Astrocyte of the cerebellum (primary cell): ENCODE results near the gene RESF1.
"Not testable (repeated sequence)": the region's sequence is repeated elsewhere in the genome, so short reads cannot be mapped to it uniquely, and the experiment has no call there.

Experiments used
- DNase-seq: peaks from one replicate; pipeline ENCODE4 v3.0.0-alpha.2; 2011; ENCODE audit warnings: low read depth
- H3K4me3 ChIP-seq: 2 replicates; pipeline ENCODE4 v1.5.1; 2011; ENCODE audit warnings: mild to moderate bottlenecking, low read depth, low read length, moderate library complexity
- in situ Hi-C: cut with HindIII; loops from 2 replicates; pipeline ENCODE4 v1.10.0; 2017; ENCODE audit warnings: low sequenced_read_pairs
- TF ChIP-seq, protein P1 (sequence below): IDR thresholded peaks from 2 replicates; pipeline ENCODE4 v1.5.1; 2012; ENCODE audit warnings: low read length, low read depth, moderate library complexity, mild to moderate bottlenecking; ENCODE audit errors: missing control alignments

RESF1 gene

DNA sequence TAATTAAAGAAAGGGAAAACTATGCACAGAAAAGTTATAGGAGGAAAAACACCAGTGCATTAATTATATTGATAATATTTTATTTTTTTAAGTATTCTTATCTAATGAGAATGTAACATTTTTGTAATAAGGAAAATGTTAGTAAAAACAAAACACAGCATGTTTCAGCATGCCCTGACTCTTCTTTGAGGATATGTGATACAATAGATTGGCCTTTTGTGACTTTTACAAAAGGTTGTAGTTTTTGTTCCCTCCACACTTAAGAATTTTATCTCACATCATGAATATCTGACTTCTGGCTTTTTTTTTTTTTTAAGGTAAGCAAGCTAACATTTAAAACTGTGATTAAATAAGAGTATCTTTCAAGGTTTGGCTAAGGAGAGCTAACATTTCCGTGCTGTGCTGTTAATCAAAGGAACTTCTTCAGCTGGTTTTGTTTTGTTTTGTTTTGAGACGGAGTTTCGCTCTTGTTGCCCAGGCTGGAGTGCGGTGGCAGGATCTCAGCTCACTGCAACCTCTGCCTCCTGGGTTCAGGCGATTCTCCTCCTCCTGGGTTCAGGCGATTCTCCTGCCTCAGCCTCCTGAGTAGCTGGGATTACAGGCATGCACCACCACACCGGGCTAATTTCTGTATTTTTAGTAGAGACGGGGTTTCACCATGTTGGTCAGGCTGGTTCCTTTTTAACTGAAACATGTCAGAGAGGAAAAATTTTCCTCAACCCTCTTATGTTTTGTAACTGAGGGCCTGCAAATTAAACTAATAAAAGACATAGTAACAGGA lies 30.8 kb upstream of the RESF1 start:
- in situ Hi-C loops = no loop called here
- TF ChIP-seq, protein P1, sequence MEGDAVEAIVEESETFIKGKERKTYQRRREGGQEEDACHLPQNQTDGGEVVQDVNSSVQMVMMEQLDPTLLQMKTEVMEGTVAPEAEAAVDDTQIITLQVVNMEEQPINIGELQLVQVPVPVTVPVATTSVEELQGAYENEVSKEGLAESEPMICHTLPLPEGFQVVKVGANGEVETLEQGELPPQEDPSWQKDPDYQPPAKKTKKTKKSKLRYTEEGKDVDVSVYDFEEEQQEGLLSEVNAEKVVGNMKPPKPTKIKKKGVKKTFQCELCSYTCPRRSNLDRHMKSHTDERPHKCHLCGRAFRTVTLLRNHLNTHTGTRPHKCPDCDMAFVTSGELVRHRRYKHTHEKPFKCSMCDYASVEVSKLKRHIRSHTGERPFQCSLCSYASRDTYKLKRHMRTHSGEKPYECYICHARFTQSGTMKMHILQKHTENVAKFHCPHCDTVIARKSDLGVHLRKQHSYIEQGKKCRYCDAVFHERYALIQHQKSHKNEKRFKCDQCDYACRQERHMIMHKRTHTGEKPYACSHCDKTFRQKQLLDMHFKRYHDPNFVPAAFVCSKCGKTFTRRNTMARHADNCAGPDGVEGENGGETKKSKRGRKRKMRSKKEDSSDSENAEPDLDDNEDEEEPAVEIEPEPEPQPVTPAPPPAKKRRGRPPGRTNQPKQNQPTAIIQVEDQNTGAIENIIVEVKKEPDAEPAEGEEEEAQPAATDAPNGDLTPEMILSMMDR = no peak
- DNase-seq = no peak
- H3K4me3 ChIP-seq = no peak overlapping the region

DNA sequence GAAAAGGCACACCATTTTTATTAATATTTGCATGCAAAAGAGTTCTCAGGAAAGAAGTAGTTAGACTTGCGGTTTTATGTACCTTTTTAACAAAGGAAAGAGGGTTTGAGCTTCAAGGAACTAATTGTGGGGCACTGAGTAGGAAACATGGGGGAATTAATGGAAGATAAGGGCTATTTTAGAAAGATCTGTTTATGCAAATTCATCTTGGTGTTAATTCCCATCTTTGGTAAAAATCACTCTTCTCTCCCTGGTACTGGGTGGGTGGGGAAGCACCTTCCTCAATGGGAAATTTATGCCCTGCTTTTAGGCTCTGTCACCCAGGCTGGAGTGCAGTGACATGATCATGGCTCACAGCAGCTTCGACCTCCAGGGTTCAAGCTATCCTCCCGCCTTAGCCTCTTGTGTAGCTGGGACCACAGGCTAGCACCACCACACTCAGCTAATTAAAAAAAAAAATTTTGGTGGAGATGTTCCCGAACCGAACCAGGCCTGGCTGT lies 30.1 kb upstream of the RESF1 start:
- TF ChIP-seq, protein P1 = no peak
- no peak for DNase-seq
- H3K4me3 ChIP-seq = no peak overlapping the region
- in situ Hi-C loops = no loop called here

DNA sequence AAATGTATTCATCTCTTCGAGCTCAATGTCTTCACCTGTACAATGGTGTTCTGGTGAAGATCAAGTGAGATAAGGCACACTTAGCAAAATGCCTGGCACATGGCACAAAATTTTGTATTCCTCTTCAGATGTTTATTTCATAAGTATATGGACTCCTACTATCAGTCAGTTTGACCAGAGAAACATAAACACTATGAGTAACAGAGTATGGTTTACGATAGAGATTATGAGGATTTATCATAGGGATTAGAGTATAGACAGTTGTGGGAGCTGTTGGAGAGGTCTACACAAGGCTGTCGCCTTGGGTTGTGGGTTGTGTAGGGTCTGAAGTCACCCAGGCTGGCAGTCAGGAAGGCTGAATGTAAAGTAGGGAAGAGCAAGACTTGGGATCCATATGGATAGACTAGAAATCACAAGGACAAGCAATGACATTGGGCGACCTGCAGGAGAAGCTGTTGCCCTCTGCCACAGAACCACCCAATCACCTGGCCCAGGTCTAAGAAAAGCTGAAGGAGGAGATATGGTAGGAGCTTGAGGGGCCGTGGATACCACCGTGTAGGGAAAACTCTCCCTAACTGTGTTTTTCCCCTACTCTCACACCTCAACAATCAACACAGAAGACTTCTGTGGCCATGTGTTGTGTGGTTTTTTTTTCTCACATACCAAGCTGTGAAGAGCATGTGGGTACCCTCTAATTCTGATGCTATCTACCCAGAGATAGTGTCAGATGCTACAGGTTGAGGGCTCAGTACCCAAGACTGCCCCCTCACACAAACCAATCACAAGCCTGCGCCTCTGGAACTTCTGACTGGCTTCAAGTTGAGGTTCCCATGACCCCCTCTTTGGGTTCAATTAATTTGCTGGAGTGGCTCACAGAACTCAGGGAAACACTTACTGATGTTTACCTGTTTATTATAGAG lies 27.2 kb upstream of the RESF1 start:
- TF ChIP-seq, protein P1 = no peak
- no peak for DNase-seq
- H3K4me3 ChIP-seq = no peak overlapping the region
- in situ Hi-C loops = no loop called here

DNA sequence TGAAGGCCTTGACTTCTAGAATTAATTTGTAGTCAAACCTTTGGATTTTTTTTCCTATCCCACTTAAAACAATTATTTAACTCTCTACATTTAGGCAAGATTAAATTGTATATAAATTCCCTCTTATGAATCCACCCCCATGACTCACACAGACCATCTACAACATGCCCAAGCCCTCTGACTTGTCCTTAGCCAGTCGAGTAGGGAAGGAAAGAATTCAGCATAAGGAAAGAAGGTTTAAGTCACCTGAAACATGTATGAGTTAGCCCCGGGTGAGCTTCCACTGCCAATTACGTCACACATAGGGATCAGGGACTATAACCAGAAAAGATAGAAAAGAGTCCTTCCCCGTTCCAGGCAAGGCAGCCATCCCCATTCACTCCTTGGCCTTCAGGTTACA lies 14.9 kb upstream of the RESF1 start:
- no peak overlapping the region for H3K4me3 ChIP-seq
- in situ Hi-C loops = loop anchor here (10.0 kb wide), 1 partner anchor 49 kb away; no protein-coding TSS in a partner anchor
- DNase-seq = no peak
- TF ChIP-seq, protein P1 = no peak

DNA sequence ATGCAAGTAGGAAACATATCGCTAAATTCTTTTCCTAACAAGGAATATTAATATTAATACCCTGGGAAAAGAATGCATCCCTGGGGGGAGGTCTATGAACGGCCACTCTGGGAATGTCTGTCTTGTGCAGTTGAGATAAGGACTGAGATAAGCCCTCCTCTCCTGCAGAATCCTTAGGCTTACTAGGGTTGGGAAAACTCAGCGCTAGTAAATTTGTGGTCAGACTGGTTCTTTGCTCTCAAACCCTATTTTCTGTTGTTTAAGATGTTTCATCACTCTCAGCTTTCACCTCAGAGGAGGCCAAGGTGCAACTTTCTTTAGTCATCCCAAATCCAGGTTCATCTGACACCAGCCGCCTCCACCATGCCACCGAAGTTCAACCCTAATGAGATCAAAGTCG lies 11.2 kb upstream of the RESF1 start:
- in situ Hi-C loops = loop anchor here (10.0 kb wide), 1 partner anchor 53 kb away; no protein-coding TSS in a partner anchor
- TF ChIP-seq, protein P1 = no peak
- H3K4me3 ChIP-seq = no peak overlapping the region
- DNase-seq = no peak

DNA sequence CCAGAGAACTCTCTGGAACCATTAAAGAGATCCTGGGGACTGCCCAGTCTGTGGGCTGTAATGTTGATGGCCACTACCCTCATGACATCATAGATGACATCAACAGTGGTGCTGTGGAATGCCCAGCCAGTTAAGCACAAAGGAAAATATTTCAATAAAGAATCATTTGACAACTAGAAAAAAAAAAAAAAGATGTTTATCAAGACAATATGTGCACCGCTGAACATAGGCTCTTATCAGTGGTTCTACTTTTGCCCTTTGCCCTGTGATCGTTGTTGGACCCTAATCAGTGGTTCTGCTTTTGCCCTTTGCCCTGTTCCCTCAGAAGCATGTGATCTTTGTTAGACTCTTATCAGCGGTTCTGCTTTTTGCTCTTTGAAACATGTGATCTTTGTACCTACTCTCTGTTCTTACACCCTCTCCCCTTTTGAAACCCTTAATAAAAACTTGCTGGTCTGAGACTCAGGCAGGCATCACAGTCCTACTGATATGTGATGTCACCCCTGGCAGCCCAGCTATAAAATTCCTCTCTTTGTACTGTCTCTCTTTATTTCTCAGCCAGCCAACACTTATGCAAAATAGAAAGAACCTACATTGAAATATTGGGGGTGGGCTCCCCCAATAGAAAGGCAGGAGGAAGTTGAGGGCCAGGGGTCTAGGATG lies 10.4 kb upstream of the RESF1 start:
- not testable (repeated sequence) for DNase-seq, H3K4me3 ChIP-seq
- in situ Hi-C loops = loop anchor here (10.0 kb wide), 1 partner anchor 54 kb away; no protein-coding TSS in a partner anchor
